GM23338 (cell line): ENCODE measurements around the gene SEPHS1. TPM values are rescaled to one million over a fixed set of nuclear protein-coding genes. Genes with fewer than 3 reads are reported as not detected.

Experiments
- polyA plus RNA-seq: library from polyadenylated mRNA; unstranded; fragments of >200 nt; fragmentation: Nextera tagmentation; extraction: Ambion mirVana; gene quantifications from 2 replicates; pipeline ENCODE4 v1.2.1, GENCODE V29; 2016
- total RNA-seq: library from RNA; depleted of rRNA; stranded (reverse); fragments of >200 nt; shearing (Covaris generic); gene quantifications from 2 replicates; pipeline ENCODE4 v1.2.3, GENCODE V29; 2014; rRNA removed

SEPHS1 gene
- total and polyA plus RNA-seq, 2 experiments from 2014 or later, result 260 to 609 TPM

Other genes starting within 250 kb of the SEPHS1 start
- 6.0 and 6.8 TPM in 2 replicates for gene OPTN, start 248.1 kb downstream of the SEPHS1 start, total RNA-seq
- gene OPTN, start 248.1 kb downstream of the SEPHS1 start, polyA plus RNA-seq, result 11.0 and 13.0 TPM in 2 replicates
- gene MCM10, start 186.7 kb downstream of the SEPHS1 start, total RNA-seq, result 30.7 and 38.2 TPM in 2 replicates
- 33.4 and 43.0 TPM in 2 replicates for gene MCM10, start 186.7 kb downstream of the SEPHS1 start, polyA plus RNA-seq
- 8.6 and 12.7 TPM in 2 replicates for gene UCMA, start 113.9 kb downstream of the SEPHS1 start, total RNA-seq
- 16.7 and 18.7 TPM in 2 replicates for gene UCMA, start 113.9 kb downstream of the SEPHS1 start, polyA plus RNA-seq
- gene PHYH, start 48.2 kb downstream of the SEPHS1 start, total RNA-seq, result 10.9 and 17.9 TPM in 2 replicates
- 25.7 and 29.8 TPM in 2 replicates for gene PHYH, start 48.2 kb downstream of the SEPHS1 start, polyA plus RNA-seq
- gene BEND7, start 180.7 kb upstream of the SEPHS1 start, total RNA-seq, result 6.0 and 9.6 TPM in 2 replicates
- gene BEND7, start 180.7 kb upstream of the SEPHS1 start, polyA plus RNA-seq, result 3.1 and 3.7 TPM in 2 replicates
- gene PRPF18, start 238.7 kb upstream of the SEPHS1 start, total RNA-seq, result 13.5 and 17.2 TPM in 2 replicates
- gene PRPF18, start 238.7 kb upstream of the SEPHS1 start, polyA plus RNA-seq, result 12.4 and 15.1 TPM in 2 replicates